KMS-11 (cell line): ENCODE data around the gene GPX6.

Experiments used
- H2AFZ ChIP-seq: fragments of 200-600 bp; sonication (generic); 2 replicates; pipeline ENCODE4 v1.6.1; 2016; ENCODE audit warnings: antibody characterized with exemption, mixed run types, low read depth
- H3K27ac ChIP-seq: fragments of 200-600 bp; sonication (generic); 2 replicates; pipeline ENCODE4 v1.6.1; 2016; ENCODE audit warnings: mild to moderate bottlenecking, mixed run types
- H3K27me3 ChIP-seq: fragments of 200-600 bp; sonication (generic); 2 replicates; pipeline ENCODE4 v1.6.1; 2017; ENCODE audit warnings: mild to moderate bottlenecking, low read depth, mixed run types, moderate library complexity; ENCODE audit not compliant: insufficient read depth
- H3K36me3 ChIP-seq: fragments of 200-600 bp; sonication (generic); 2 replicates; pipeline ENCODE4 v1.6.1; 2017; ENCODE audit warnings: mild to moderate bottlenecking, mixed run types; ENCODE audit not compliant: insufficient read depth
- H3K4me1 ChIP-seq: fragments of 200-600 bp; sonication (generic); 2 replicates; pipeline ENCODE4 v1.6.1; 2016; ENCODE audit warnings: mild to moderate bottlenecking, low read depth, mixed run types; ENCODE audit not compliant: poor library complexity, severe bottlenecking
- H3K4me2 ChIP-seq: fragments of 200-600 bp; sonication (generic); 2 replicates; pipeline ENCODE4 v1.7.0; 2016; ENCODE audit warnings: mild to moderate bottlenecking, mixed run types
- H3K4me3 ChIP-seq: fragments of 200-600 bp; sonication (generic); IDR thresholded peaks from 2 replicates; pipeline ENCODE4 v1.6.1; 2017; ENCODE audit warnings: low read depth, low read length, mixed read lengths; ENCODE audit not compliant: insufficient read depth
- H3K79me2 ChIP-seq: fragments of 200-600 bp; sonication (generic); 2 replicates; pipeline ENCODE4 v1.6.1; 2016; ENCODE audit warnings: low read depth, mixed run types; ENCODE audit not compliant: insufficient read depth
- H3K9ac ChIP-seq: fragments of 200-600 bp; sonication (generic); 2 replicates; pipeline ENCODE4 v1.6.1; 2016; ENCODE audit warnings: mild to moderate bottlenecking, mixed run types
- H4K20me1 ChIP-seq: fragments of 200-600 bp; sonication (generic); 2 replicates; pipeline ENCODE4 v1.6.1; 2016; ENCODE audit warnings: mild to moderate bottlenecking, mixed run types; ENCODE audit not compliant: insufficient read depth
- CTCF ChIP-seq: fragments of 200-600 bp; sonication (generic); conservative IDR thresholded peaks from 2 replicates; pipeline ENCODE4 v1.6.1; 2017; ENCODE audit warnings: low read depth, mild to moderate bottlenecking, antibody characterized with exemption, low read length, moderate library complexity, mixed read lengths

GPX6 gene

GRCh38 chr6:28489366-28490204 lies 26.0 kb downstream of the GPX6 start:
- H3K79me2 ChIP-seq, result no peaks in the 10 kb centered on the region
- peak overlapping the region; percentile 78 for H3K9ac ChIP-seq
- H3K27me3 ChIP-seq, result no peaks in the 10 kb centered on the region
- no peaks in the 10 kb centered on the region for H4K20me1 ChIP-seq
- peaks cover 4% of the 10 kb centered on the region for H3K4me1 ChIP-seq
- no peak overlapping the region for H3K4me3 ChIP-seq
- no peak for TF ChIP-seq CTCF
- no peaks in the 10 kb centered on the region for H3K36me3 ChIP-seq
- H3K4me2 ChIP-seq, result peak overlapping the region; percentile 72
- peak overlapping the region; percentile 76 for H3K27ac ChIP-seq
- H2AFZ ChIP-seq, result peak overlapping the region; percentile 66

- H3K79me2 ChIP-seq, result no peaks in the 10 kb centered on the region
- H2AFZ ChIP-seq, result peak overlapping the region; percentile 66; the same call in 1 of the 2 replicates
- H3K4me2 ChIP-seq, result peak overlapping the region; percentile 72
- H3K4me1 ChIP-seq, result peaks cover 4% of the 10 kb centered on the region
- peak overlapping the region; percentile 78 for H3K9ac ChIP-seq
- H3K27me3 ChIP-seq, result no peaks in the 10 kb centered on the region
- no peak overlapping the region for H3K4me3 ChIP-seq
- TF ChIP-seq CTCF, result no peak
- no peaks in the 10 kb centered on the region for H4K20me1 ChIP-seq
- H3K27ac ChIP-seq, result peak overlapping the region; percentile 76
- no peaks in the 10 kb centered on the region for H3K36me3 ChIP-seq
Measured at GRCh38 chr6:28488916-28489365, 26.7 kb downstream of the GPX6 start.

DNA sequence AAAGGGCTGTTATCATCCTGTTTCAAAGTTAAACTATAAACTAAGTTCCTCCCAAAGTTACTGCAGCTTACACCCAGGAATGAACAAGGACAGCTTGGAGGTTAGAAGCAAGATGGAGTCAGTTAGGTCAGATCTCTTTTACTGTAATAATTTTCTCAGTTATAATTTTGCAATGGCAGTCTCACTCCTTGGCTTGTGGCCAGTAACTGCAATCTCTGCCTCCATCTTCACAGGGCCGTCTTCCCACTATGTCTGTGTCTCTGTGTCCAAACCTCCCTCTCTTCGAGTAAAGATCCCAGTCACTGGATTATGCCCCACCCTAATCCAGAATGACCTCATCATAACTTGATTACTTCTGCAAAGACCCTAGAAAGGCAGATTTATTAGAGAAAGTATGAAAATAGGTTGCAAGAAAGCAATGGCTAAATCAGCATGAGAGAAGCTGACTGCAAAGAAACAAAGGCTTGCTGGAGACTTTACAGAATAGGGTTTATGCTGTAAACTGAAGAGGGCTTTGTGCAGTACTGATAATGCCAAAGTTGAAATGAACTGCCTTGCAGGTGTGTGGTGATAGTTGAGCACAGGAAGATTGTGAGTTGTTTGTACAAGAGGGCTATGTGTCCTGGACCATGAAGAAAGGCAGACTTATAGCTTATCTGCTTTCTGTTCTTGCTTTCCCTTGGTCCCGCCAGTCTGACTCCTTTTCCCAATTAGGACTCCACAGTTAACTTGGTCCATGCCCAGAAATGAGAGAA lies 28.4 kb downstream of the GPX6 start:
- peaks cover 4% of the 10 kb centered on the region for H3K4me1 ChIP-seq
- H3K27me3 ChIP-seq, result no peaks in the 10 kb centered on the region
- no peak overlapping the region for H3K9ac ChIP-seq
- H3K36me3 ChIP-seq, result no peaks in the 10 kb centered on the region
- no peak overlapping the region for H3K27ac ChIP-seq
- H4K20me1 ChIP-seq, result no peaks in the 10 kb centered on the region
- TF ChIP-seq CTCF, result no peak
- H3K79me2 ChIP-seq, result no peaks in the 10 kb centered on the region
- H3K4me3 ChIP-seq, result no peak overlapping the region
- no peak overlapping the region for H2AFZ ChIP-seq
- H3K4me2 ChIP-seq, result no peak overlapping the region

- Histone ChIP-seq H3K27ac (no peak overlapping the region), H2AFZ (no peak overlapping the region), H3K4me1 (peaks cover 4% of the 10 kb centered on the region), H3K9ac (no peak overlapping the region), H3K79me2 (no peaks in the 10 kb centered on the region), H3K4me2 (no peak overlapping the region), H4K20me1 (no peaks in the 10 kb centered on the region), H3K4me3 (no peak overlapping the region), H3K27me3 (no peaks in the 10 kb centered on the region), H3K36me3 (no peaks in the 10 kb centered on the region)
- TF ChIP-seq CTCF, result no peak
Measured at GRCh38 chr6:28486533-28486932, 29.1 kb downstream of the GPX6 start.
